HG03066 (cell line): ENCODE results near the gene HSPG2.
"Not testable (repeated sequence)": the region's sequence is repeated elsewhere in the genome, so short reads cannot be mapped to it uniquely, and the experiment has no call there.

Source experiments
- ATAC-seq: cut with Tn5 transposase; IDR thresholded peaks from one replicate; pipeline ENCODE4 v1.9.1; 2021; ENCODE audit warnings: low read depth; ENCODE audit not compliant: unreplicated experiment

HSPG2 gene

DNA sequence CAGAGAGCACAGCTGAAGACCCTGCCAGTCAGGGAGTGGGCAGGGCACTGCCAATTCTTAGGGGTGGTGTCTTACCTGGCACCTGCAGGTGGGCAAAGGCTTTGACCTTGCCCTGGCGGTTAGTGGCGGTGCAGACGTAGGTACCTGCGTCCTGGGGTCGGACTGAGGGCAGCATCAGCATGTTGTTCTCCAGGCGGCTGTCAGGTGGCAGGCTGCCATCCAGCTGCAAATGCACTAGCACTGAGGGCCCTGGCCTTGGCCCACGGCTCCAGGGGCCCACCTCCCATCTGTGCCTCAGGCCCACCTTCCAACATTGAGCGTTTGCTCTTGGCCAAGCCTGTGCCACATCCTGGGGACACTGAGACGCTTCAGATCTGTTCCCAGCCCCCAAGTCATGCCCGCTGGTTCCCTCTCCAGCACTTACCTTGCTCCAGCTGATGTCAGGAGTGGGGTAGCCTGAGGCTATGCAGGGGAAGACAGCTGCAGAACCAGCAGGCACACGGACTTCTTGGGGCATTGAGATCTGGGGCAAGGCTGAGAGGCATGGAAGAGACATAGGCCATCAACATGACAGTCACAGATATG, 103.6 kb downstream of the HSPG2 start:
- no peak for ATAC-seq

DNA sequence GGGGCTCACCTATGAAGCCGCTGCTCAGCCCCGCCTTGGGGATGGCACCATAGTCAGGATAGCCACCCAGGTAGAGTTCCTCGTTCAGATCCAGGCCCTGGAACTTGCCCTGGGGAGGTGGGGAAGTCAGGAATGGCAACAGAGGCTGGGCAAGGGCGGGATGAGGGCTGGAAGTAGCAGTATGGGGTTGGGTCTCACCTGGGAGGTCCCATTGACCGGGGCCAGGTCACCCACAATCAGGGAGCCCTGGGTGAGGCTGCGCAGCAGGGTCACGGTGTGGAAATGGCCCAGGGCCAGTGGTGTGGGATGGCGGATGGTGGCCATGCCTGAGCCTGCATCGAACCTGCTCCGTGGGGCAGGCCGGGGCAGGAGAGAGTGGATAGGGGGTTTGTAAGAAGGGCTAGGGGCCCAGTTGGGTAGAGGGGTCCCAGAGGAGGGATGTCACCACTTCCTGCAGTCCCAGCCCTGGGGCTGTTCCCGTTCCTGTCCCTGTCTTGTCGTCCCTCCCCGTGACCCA, 105.6 kb downstream of the HSPG2 start:
- ATAC-seq, result no peak

DNA sequence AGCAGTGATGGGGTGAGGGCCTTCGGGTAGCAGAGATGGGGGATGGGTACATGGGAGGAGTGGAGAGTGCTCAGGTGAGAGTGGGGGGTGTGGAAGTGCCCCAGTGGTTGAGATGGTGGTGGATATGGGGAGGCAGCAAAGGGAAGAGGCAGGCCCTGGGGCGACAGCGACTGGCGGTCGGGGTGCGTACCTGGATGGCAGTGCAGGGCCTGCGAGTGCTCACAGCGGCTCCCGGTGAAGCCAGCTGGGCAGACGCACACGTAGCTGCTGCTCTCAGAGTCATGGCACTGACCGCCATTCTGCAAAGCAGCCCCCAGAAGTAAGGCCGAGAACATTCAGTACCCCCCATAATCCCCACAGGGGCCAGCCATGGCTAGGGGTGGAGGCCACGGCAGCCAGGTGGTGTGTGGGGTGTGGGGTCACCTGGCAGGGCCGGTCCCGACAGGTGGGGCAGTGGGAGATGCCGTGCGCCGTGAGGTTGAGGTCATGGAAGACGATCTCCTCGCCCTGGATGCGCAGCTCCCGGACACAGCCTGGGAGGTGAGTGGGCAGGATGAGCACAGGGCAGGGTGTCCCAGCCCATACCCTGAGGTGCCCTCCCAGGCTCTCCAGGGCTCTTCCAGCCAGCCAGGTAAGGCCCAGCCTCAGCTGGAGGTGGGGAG, 106.2 kb downstream of the HSPG2 start:
- no peak for ATAC-seq

DNA sequence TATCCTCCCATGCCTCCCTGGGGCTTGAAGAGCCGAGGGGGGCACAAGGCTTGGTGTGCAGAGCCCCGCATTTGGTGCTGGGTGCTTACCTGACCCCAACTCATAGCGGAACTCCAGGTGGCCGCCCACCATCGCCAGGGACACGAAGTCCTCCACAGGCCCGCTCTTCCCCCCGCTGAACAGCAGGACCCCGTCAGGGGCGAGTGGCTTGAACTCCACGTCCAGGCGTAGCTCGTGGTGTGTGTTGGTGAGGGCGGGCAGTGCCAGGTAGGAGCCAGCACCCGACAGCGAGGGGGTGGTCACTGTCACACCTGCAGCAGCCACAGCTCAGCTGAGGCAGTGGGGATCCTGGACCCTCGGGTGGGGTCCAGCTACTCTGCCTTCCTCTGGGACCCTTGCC, 107.8 kb downstream of the HSPG2 start:
- no peak for ATAC-seq

DNA sequence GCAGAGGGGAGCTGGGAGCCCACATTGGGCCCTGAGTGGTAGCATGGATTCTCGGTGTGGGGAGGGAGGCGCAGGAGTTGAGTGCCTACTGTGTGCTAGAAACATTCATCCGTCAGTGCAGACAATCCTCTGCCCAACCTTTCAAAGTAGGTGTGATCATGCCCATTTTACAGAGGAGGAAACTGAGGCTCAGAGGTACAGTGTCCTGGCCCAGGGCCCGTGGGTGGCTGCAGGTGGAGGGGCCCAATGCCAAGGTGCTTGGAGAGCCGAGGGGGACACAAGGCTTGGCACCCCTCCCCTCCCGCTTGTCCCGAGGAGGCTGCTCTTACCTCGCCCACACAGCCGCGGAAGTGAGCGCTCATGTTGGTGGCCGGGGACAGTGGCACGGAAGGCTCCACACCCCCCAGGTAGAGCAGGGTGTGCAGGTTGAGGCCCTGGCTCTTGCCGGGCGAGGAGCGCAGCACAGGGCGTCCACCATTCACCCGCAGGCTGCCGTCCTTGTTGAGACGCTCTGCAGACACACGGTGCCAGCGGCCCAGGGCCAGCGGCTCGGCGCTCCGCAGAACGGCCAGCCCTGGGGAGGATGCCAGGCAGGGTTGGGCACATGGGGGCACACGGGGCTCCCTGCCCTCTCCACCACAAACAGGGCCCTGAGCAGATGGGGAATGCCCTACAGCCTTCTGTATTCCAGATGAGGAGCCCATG, 108.5 kb downstream of the HSPG2 start:
- no peak for ATAC-seq

DNA sequence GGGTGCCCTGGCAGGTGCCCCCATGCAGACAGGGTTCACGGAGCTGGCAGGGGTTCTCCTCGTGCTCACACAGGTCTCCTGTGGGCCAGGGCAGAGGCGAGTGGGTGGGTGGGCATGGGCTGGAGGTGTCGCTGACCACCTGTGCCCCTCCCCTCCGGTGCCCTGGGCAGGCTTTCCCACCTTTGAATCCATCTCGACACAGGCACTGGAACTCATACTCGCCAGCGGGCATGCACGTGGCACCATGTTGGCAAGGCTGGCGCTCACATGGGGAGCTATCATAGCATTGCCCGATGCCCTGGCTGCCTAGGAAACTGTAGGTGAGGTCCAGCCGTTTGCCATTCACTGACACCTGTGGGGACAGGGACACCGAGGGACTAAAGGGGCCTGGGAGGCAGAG, 109.0 kb downstream of the HSPG2 start:
- ATAC-seq, result no peak

DNA sequence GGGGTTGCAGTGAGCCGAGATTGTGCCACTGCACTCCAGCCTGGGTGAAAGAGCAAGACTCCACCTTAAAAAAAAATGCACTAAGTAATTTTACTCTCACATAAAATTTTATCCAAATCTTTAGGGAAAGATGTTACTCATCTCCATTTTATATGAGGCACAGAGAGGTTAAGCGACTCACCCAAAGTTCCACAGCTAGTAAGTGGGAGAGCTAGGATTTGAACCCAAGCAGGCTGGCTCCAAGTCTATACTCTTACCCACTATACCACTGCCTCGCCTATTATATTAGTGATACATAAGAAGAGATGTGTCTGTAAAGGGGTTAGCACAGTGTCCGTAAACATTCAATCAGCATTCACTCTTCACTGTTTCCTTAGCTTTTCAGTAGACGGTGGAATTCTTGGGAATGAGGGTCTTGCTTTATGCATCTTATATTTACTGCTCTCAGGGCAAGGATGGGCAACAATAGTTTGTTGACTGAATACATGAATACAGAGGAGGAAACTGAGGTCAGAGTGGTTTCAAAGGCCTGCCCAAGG, 109.9 kb downstream of the HSPG2 start:
- no peak for ATAC-seq

DNA sequence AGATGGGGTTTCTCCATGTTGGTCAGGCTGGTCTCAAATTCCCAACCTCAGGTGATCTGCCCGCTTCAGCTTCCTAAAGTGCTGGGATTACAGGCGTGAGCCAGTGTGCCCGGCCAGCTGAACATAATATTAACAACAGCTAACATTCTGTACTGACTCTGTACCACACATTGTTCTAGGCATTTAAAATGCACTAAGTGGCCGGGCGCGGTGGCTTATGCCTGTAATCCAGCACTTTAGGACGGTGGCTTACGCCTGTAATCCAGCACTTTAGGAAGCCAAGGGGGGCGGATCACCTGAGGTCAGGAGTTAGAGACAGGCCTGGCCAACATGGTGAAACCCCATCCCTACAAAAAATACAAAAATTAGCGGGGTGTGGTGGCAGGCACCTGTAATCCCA, 110.4 kb downstream of the HSPG2 start:
- ATAC-seq, result not testable (repeated sequence)

DNA sequence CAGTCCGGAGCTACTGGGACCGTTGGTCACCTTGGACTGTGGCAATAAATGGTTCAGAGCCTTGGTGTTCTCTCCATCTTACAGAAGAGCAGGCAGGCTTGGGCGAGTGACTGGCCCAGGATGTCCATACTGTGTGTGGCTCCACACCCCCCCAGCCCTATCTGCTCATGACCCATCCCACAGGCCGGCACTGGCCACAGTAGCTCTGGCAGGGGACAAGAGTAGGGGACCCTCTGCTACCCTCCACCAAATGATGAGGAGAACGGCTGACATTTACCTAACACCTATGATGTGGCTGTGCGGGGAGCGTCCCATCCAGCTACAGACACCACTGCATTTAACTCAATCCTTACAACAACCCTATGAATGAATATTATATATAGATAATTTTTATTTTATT, 111.7 kb downstream of the HSPG2 start:
- no peak for ATAC-seq

DNA sequence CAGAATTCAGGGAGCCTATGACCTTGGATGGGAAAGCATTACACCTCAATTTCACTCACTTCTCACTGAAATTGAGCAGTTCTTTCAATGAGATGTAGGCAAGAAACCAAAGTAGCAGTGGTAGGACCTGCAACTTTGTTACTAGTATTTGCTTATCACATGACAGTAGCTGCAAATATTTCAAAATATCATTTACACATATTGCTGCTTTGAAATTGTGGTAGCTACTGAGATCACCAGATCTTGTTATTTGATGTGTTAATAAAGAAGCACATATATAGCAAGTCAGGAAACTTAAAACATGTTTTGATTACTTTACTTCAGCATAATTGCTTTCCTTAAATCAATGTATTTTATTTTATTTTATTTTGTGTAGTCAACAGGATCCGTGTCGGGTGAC, 112.2 kb downstream of the HSPG2 start:
- ATAC-seq, result no peak

DNA sequence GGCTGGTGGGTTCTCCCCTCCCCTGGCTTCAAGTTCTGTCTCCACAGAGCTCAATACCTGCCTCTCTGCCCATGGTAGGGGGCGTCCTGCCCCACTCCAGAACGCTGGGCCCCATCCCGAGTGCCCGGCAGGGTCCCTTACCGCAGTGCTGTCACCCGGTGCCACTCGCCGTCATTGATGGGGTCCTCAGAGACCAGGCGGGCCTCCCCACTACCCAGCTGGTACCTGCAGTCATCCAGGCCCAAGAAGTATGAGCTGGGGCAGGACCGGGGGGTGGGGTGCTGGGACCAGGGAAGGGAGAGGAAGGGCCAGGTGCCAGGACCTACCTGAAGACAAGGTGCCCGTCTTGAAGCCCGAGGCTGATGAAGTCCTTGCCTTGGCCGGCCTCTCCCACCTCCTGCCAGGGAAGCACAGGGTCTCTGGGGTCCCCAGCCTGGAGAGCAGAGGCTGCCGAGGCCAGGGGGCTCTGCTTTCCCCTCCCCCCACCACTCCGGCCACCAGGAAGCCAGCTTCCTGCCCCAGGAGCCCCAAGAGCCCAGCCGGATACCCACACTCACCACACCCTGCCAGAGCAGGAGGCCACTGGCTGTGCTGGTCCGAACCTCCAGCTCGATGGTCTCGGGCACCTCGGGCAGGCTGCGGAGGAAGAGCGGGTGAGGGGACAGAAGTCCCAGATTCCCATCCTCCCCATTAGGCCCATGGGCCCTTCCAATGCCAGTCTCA, 113.0 kb downstream of the HSPG2 start:
- no peak for ATAC-seq

DNA sequence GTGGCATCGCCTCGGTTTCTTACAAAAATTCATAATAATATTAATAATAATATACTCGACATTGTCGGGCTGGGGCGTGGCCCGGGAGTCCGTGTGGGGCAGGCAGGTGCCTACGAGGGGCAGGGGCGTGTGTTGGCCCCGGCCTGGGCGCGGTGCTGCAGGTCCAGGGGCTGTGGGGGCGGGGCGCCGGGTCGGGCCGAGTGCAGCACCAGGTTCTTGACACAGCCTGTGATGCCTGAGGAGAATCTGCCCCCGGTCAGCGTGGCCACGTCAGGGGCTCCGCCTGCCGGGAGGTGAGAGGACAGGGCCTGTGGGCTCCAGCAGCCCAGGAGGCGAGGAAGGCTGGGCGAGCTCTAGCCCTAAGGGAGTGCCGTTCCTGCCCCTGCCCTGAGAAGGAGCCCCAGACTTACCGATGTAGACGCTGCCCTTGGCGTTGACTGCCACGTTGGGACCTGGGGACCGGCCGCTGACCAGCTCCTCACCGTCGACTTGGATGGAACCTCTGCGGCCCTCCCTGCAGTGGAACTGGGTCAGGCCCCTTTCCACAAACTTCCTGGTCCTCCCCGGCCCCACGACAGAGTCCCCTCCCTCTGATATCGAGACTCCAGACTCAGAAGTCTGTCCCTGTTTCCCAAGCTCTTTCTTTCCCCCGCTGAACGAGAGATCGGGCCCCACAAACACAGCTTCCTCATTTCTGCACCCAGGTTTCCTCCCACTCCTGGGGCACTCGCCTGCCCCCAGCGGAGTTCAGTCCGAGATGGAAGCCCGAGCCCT, 113.7 kb downstream of the HSPG2 start:
- ATAC-seq, result no peak

DNA sequence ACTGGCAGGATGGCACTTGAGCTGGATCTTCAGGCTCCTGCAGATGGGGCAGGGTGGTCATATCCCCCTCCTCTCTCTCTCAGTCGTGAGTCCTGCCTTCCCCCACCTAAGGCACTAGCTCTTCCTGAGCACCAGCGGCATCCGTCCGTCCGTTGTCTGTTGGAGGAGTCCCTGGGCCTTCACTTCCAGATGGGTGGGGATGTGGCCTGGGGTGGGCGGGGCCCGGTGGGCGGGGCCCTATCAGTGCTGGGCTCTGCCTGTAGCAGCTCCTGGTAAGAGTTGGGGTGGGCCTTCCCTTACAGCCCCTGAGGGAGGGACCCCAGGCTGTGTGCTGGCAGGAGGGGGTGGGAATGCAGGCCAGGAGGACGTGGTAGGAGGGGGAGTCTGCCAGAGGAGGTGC, 114.8 kb downstream of the HSPG2 start:
- ATAC-seq, result no peak

DNA sequence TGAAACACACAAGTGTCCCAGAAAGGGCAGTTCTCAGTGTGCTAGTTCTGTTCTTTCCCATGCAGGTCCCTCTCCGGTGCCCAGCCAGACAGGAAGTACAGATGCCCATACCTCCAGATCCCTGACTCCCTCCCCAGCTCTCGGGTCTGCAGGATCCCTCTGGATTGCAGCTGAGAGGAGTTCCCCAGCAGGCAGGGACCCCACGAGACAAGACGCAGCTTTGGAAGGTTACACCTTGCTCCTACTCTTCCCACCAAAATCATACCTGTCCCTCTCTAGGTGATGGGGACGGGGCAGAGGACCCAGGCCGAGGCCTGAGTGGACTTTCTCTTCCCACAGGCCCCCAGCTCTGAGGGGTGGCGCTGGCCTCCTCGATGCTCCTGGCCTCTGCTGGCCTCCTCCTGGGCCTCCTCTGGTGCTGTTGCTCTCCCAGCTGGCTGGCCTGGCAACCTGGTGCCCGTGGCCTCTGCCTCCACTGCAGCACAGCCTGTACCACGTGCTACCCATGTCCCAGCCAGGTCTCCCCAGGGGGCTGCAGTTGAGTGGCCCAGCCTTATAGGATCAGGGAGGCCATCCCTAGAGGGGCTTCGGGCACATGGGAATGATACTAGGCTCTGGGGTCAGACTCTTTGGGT, 115.6 kb downstream of the HSPG2 start:
- no peak for ATAC-seq

DNA sequence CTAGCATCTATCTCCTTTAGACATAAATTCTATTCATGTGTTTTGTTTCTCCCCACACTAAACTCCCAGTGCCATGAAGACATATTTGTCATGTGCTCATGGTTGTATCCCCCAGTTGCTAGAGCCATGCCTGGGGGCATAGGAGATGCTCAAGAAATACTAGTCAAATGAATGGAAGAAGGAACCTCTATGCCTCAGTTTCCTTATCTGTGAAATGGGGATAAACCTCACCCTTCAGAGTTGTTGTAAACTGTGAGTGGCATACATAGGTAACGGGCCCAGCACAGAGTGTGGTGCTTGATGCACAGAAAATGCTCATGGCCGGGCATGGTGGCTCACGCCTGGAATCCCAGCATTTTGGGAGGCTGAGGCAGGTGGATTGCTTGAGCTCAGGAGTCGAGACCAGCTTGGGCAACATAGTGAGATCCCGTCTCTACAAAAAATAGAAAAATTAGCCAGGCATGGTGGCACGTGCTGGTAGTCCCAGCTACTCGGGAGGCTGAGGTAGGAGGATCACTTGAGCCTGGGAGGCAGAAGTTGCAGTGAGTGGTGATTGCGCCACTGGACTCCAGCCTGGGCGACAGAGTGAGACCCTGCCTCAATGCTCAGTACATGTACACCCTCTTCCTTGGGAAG, 116.4 kb downstream of the HSPG2 start:
- no peak for ATAC-seq

DNA sequence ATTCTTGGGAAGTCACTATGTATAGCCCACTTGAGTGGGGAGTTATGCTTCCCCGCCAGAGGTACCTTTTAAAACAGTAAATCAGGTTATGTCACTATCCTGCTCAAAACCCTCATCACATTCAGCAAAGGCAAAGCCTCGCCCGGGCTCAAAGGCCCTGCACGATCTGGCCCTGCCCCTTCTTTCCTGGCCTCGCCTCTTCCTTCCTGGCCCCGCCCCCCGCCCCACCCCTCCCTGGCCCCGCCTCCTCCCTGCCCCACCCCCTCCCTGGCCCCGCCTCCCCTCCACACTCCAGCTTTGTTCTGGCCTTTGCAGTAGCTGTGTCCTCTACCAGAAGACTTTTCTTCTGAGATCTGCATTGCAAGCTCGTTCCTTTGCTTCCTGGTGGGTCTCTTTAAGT, 118.5 kb downstream of the HSPG2 start:
- ATAC-seq, result no peak

DNA sequence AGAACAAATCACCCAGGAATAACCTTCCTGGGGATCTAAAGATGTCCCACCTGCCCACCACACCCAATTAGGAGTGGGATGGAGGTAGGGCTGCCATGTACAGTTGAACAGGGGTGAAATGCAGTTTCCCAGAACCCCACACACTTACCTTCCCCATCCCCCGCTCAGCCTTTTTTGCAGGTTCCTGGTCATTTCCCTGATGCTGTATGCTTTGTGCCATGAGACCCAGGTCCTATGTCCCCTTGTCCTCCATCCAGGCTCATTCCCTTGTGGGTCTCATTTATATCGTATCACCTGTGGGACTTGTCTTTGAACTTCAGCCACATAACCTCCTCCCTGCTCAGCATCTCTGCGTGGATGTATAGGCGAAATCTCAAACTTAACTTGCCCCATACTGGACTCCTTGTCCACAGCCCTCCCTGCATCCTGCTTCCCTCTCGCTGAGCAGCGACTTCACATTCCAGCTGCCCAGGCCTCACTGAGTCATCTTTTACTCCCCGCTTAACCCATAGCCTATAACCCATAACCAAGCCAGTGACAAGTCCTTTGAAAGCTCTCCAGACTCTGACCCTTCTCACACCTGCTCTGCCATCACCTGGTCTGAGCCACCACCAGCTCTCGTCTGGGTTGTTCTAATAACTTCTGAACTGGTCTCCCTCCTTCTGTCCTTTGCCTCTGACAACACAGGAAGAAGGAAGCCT, 120.4 kb downstream of the HSPG2 start:
- ATAC-seq, result no peak

DNA sequence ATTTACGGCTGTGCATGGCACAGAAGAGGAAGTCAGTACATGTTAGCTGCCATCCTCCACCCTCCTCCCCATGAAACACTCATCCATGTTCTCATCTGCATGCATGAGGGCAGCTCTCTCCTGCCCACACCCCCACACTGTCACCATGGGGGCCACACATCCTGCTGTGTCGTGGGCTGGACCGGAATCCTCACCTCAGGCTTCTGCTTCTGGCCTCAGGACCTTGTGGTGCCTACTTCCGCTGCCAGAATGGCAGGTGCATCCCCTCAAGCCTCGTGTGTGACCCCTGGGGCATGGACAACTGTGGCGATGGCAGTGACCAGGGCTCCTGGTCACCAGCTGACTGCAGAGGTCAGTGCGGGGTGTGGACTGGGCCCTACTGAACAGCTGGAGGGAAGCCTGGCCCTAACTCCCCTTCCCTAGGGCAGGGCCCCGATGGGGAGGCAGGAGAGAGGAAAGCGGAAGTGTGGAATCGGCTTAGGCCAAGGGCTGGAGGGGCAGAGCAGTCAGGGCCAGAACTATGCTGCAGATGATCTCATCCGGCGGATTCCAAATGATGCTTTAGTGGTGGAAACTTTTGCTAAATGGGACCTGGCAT, 121.3 kb downstream of the HSPG2 start:
- ATAC-seq, result no peak
